ENCODE measurements around the gene FCN1. TPM values are rescaled to one million over a fixed set of nuclear protein-coding genes. Genes with fewer than 3 reads are reported as not detected.

The FCN1 gene
- total RNA-seq, 2 experiments from 2014 or later, result not detected

GRCh38 chr9:134939080-134939733 is 21.5 kb upstream of the FCN1 start:
- intact Hi-C loops (cut with micrococcal nuclease), result no loop called here
- Mint-ChIP-seq H3K36me3 (ENCODE audit: low read depth) (no peaks in the 10 kb centered on the region), H3K27me3 (no peaks in the 10 kb centered on the region), H3K27ac (no peak overlapping the region), H3K4me3 (no peak overlapping the region), H3K9me3 (no peaks in the 10 kb centered on the region), H3K4me1 (ENCODE audit: low read depth) (no peaks in the 10 kb centered on the region)
- ATAC-seq, result no peak
- no peak for DNase-seq
- ChIA-PET CTCF (no interaction called here), POLR2A (no interaction called here)
- no peak for TF ChIP-seq CTCF (IDR thresholded peaks at IDR 0.05)

- Mint-ChIP-seq H3K9me3 (no peaks in the 10 kb centered on the region), H3K27ac (no peak overlapping the region), H3K36me3 (ENCODE audit: low read depth) (no peaks in the 10 kb centered on the region), H3K4me3 (no peak overlapping the region), H3K27me3 (no peaks in the 10 kb centered on the region), H3K4me1 (ENCODE audit: low read depth) (no peaks in the 10 kb centered on the region)
- DNase-seq, result no peak
- POLR2A ChIA-PET, result no interaction called here
- intact Hi-C loops (cut with micrococcal nuclease), result no loop called here
- CTCF ChIA-PET, result no interaction called here
- TF ChIP-seq CTCF (IDR thresholded peaks at IDR 0.05), result no peak
- ATAC-seq, result no peak
These were observed 20.8 kb upstream of the FCN1 start for GRCh38 chr9:134938346-134939079.

GRCh38 chr9:134937566-134938345 is 20.0 kb upstream of the FCN1 start:
- Mint-ChIP-seq H3K4me1 (ENCODE audit: low read depth) (no peaks in the 10 kb centered on the region), H3K36me3 (ENCODE audit: low read depth) (no peaks in the 10 kb centered on the region), H3K27ac (no peak overlapping the region), H3K4me3 (no peak overlapping the region), H3K9me3 (no peaks in the 10 kb centered on the region), H3K27me3 (no peaks in the 10 kb centered on the region)
- CTCF ChIA-PET, result no interaction called here
- ATAC-seq (no peak), DNase-seq (no peak)
- POLR2A ChIA-PET, result no interaction called here
- no peak for TF ChIP-seq CTCF (IDR thresholded peaks at IDR 0.05)
- intact Hi-C loops (cut with micrococcal nuclease), result no loop called here

GRCh38 chr9:134937164-134937555 is 19.4 kb upstream of the FCN1 start:
- no peaks in the 10 kb centered on the region for H3K4me1 Mint-ChIP-seq (ENCODE audit: low read depth)
- no peak overlapping the region for H3K27ac Mint-ChIP-seq
- ChIA-PET POLR2A (no interaction called here), CTCF (no interaction called here)
- no peak for DNase-seq
- no peaks in the 10 kb centered on the region for H3K9me3 Mint-ChIP-seq
- no peaks in the 10 kb centered on the region for H3K27me3 Mint-ChIP-seq
- TF ChIP-seq CTCF (IDR thresholded peaks at IDR 0.05), result no peak
- no peak overlapping the region for H3K4me3 Mint-ChIP-seq
- intact Hi-C loops (cut with micrococcal nuclease), result no loop called here
- no peak for ATAC-seq
- no peaks in the 10 kb centered on the region for H3K36me3 Mint-ChIP-seq (ENCODE audit: low read depth)

Measured in activated CD8-positive, alpha-beta T cell treated with anti-CD3 and anti-CD28 coated beads for 36 hours (primary cell).